IMR-90 (cell line): Measurements from ENCODE around the gene WWC1.
A peak's percentile ranks its signal among the peaks of the same experiment; 100 is the strongest.

Experiments
- BHLHE40 ChIP-seq: fragments of 150-350 bp; IDR thresholded peaks from 2 replicates; pipeline ENCODE4 v1.6.1; 2016; ENCODE audit warnings: mild to moderate bottlenecking, low read depth, low read length
- CHD1 ChIP-seq: IDR thresholded peaks from 2 replicates; pipeline ENCODE4 v1.6.1; 2012; ENCODE audit warnings: low read depth, low read length, improper control_type of control experiment
- CTCF ChIP-seq: conservative IDR thresholded peaks from 2 replicates; pipeline ENCODE4 v1.5.1; 2012; ENCODE audit warnings: mild to moderate bottlenecking, low read depth, low read length, improper control_type of control experiment
- MAZ ChIP-seq: IDR thresholded peaks from 2 replicates; pipeline ENCODE4 v1.6.1; 2012; ENCODE audit warnings: low read depth, mild to moderate bottlenecking, low read length, improper control_type of control experiment, moderate library complexity, borderline replicate concordance
- MXI1 ChIP-seq: IDR thresholded peaks from 2 replicates; pipeline ENCODE4 v1.6.1; 2012; ENCODE audit warnings: low read depth, mild to moderate bottlenecking, low read length, moderate library complexity, borderline replicate concordance
- NFE2L2 ChIP-seq: fragments of 150-350 bp; IDR thresholded peaks from 2 replicates; pipeline ENCODE4 v1.6.1; 2016; ENCODE audit warnings: low read depth, mild to moderate bottlenecking, low read length
- POLR2A ChIP-seq: IDR thresholded peaks from 2 replicates; pipeline ENCODE4 v1.6.1; 2012; ENCODE audit warnings: mild to moderate bottlenecking, low read depth, low read length
- RAD21 ChIP-seq: IDR thresholded peaks from 2 replicates; pipeline ENCODE4 v1.6.1; 2012; ENCODE audit warnings: low read length, improper control_type of control experiment
- RCOR1 ChIP-seq: IDR thresholded peaks from 2 replicates; pipeline ENCODE4 v1.6.1; 2012; ENCODE audit warnings: mild to moderate bottlenecking, low read length, improper control_type of control experiment; ENCODE audit not compliant: insufficient replicate concordance
- RFX5 ChIP-seq: IDR thresholded peaks from 2 replicates; pipeline ENCODE4 v1.8.0; 2012; ENCODE audit warnings: low read depth, mild to moderate bottlenecking, low read length, moderate library complexity
- SMC3 ChIP-seq: fragments of 150-350 bp; IDR thresholded peaks from 2 replicates; pipeline ENCODE4 v1.6.1; 2016; ENCODE audit warnings: low read depth, mild to moderate bottlenecking, antibody characterized with exemption, low read length, moderate library complexity
- TF ChIP-seq, protein P1 (sequence below): fragments of 150-350 bp; IDR thresholded peaks from 2 replicates; pipeline ENCODE4 v1.6.1; 2017; ENCODE audit warnings: mild to moderate bottlenecking, antibody characterized with exemption, low read length, low read depth

DNA sequence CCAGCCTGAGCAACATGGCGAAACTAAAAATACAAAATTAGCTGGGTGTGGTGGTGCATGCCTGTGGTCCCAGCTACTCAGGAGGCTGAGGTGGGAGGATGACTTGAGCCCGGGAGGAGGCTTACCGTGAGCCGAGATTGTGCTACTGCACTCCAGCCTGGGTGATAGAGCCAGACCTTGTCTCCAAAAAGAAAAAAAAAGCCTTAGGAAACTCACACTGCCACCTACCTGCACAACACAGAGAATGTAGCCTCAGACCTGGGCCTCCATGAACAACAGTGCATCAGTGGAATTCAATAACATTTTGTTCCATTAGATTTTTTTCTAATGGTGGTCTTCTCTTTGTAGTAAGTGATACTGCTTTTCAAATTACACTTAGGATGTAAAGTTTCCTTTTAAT is 131.0 kb downstream of the WWC1 start:
- TF ChIP-seq CTCF = peak; percentile 27
- no peak for TF ChIP-seq RFX5
- 0 out of 2 replicates have a peak, but pooled peaks have one; percentile 23 for TF ChIP-seq SMC3
- no peak for TF ChIP-seq MAZ
- no peak for TF ChIP-seq RCOR1
- TF ChIP-seq, protein P1, sequence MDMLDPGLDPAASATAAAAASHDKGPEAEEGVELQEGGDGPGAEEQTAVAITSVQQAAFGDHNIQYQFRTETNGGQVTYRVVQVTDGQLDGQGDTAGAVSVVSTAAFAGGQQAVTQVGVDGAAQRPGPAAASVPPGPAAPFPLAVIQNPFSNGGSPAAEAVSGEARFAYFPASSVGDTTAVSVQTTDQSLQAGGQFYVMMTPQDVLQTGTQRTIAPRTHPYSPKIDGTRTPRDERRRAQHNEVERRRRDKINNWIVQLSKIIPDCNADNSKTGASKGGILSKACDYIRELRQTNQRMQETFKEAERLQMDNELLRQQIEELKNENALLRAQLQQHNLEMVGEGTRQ = no peak
- TF ChIP-seq POLR2A = no peak
- no peak for TF ChIP-seq RAD21
- no peak for TF ChIP-seq NFE2L2
- TF ChIP-seq BHLHE40 = no peak
- TF ChIP-seq MXI1 = no peak
- no peak for TF ChIP-seq CHD1
